Testis (tissue), 2 donors: ENCODE measurements around the gene AQP2.

Experiments
- CTCF ChIP-seq, 3 experiments: fragments of 450-650 bp in 2 of 3; fragments of 200-600 bp in 1 of 3; sonication (generic) in 1 of 3; IDR thresholded peaks; one replicate each; pipeline ENCODE4 v1.5.1; 2016 to 2019; ENCODE audit warnings: antibody characterized with exemption in 3 of 3, mild to moderate bottlenecking in 2 of 3, moderate library complexity in 1 of 3
- POLR2A ChIP-seq: fragments of 450-650 bp; IDR thresholded peaks from one replicate; pipeline ENCODE4 v1.6.1; 2017; ENCODE audit warnings: antibody characterized with exemption, mild to moderate bottlenecking, moderate library complexity

- TF ChIP-seq CTCF (IDR thresholded peaks at IDR 0.05) (no peak), POLR2A (no peak)
Measured at GRCh38 chr12:49901026-49901425, 49.5 kb upstream of the AQP2 start.
